ENCODE measurements around the gene FBXL15. TPM values are rescaled to one million over a fixed set of nuclear protein-coding genes. Genes with fewer than 3 reads are reported as not detected.

Gene FBXL15
- total and polyA plus RNA-seq, 9 of the 15 experiments (the other 6 are each of a cell fraction or from before 2014, with no cell fraction given) = 0.08 to 25.9 (median 3.5) TPM

DNA sequence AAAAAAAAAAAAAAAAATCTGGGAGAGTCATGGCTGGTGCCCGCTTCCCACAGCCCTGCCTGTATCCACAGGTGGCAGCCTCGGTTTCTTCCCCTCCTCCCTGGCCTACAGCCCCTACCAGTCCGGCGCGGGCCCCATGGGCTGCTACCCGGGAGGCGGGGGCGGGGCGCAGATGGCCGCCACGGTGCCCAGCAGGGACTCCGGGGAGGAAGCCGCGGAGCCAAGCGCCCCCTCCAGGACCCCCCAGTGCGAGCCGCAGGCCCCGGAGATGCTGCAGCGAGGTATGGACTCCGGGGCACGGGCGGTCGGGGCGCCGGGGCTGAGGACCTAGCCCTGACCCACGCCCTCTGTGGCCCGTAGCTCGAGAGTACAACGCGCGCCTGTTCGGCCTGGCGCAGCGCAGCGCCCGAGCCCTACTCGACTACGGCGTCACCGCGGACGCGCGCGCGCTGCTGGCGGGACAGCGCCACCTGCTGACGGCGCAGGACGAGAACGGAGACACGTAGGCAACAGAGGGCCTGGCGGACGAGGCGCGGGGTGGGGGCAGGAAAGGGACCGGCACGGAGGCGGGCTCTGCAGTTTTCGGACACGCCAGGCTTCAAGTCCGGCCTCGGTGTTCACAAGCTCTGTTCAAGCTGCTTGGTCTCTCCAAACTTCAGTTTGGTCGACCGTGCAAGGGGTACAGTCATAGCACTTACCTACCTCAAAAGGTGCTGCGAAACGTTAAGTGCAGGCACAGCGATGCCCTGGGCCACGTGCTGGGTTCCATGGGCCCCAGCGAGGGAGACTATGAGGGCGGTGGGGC lies 21.2 kb upstream of the FBXL15 start (continued):
- TF ChIP-seq HNRNPL (IDR thresholded peaks at IDR 0.05; ENCODE audit: low read depth, low read length) (peak; percentile 57; the same call in 1 of the 2 replicates), CREB1 (IDR thresholded peaks at IDR 0.05) (peak; percentile 89), CREB1 (CRISPR knock-in tag; IDR thresholded peaks at IDR 0.05) (peak; percentile 96), MTA3 (IDR thresholded peaks at IDR 0.05; ENCODE audit: borderline replicate concordance) (peak; percentile 75; the same call in 1 of the 2 replicates), ZNF143 (CRISPR knock-in tag; IDR thresholded peaks at IDR 0.05) (0 out of 2 replicates have a peak, but pooled peaks have one; percentile 14), ZBED1 (IDR thresholded peaks at IDR 0.05) (no peak), HMGN3 (IDR thresholded peaks at IDR 0.05; ENCODE audit: borderline replicate concordance, extremely low read depth, insufficient read length, low read depth, low read length) (peak; percentile 23), U2AF1 (optimal IDR thresholded peaks at IDR 0.05; ENCODE audit: low read depth, low read length) (peak; percentile 45), ZNF589 (CRISPR knock-in tag; IDR thresholded peaks at IDR 0.05; ENCODE audit: low read depth) (peak; percentile 21; the same call in 1 of the 2 replicates), ZFX (CRISPR knock-in tag; IDR thresholded peaks at IDR 0.05) (peak; percentile 88), KAT7 (CRISPR knock-in tag; IDR thresholded peaks at IDR 0.05; ENCODE audit: borderline replicate concordance) (peak; percentile 44; the same call in 1 of the 2 replicates), ERF (CRISPR knock-in tag; IDR thresholded peaks at IDR 0.05) (0 out of 2 replicates have a peak, but pooled peaks have one; percentile 64), NFIC (IDR thresholded peaks at IDR 0.05) (peak; percentile 40; the same call in 1 of the 2 replicates), SUPT5H (IDR thresholded peaks at IDR 0.05) (peak; percentile 42; the same call in 1 of the 2 replicates), NRF1 (conservative IDR thresholded peaks at IDR 0.05 in 1 of 2, IDR thresholded peaks at IDR 0.05 in 1 of 2) (peak; percentile 81 to 83), XRCC5 (IDR thresholded peaks at IDR 0.05; ENCODE audit: low read depth, low read length) (peak; percentile 68; the same call in 1 of the 2 replicates), ETV5 (CRISPR knock-in tag; IDR thresholded peaks at IDR 0.05; ENCODE audit: low read depth) (peak; percentile 72), GABPB1 (CRISPR knock-in tag; IDR thresholded peaks at IDR 0.05) (peak; percentile 80), POLR2G (IDR thresholded peaks at IDR 0.05; ENCODE audit: low read depth, low read length) (peak; percentile 73), EGR1 (conservative IDR thresholded peaks at IDR 0.05) (peak; percentile 76), TEAD1 (CRISPR knock-in tag; IDR thresholded peaks at IDR 0.05) (peak in 1 of 2 experiments; percentile 61; a peak in 1 of 4 replicates), KDM5B (IDR thresholded peaks at IDR 0.05; ENCODE audit: insufficient replicate concordance, low read depth, low read length) (peak; percentile 58), SMAD4 (CRISPR knock-in tag; conservative IDR thresholded peaks at IDR 0.05) (peak; percentile 55)
- TF ChIP-seq, protein P1, sequence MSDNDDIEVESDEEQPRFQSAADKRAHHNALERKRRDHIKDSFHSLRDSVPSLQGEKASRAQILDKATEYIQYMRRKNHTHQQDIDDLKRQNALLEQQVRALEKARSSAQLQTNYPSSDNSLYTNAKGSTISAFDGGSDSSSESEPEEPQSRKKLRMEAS (CRISPR knock-in tag; IDR thresholded peaks at IDR 0.05) = peak; percentile 90
- TF ChIP-seq, protein P2, sequence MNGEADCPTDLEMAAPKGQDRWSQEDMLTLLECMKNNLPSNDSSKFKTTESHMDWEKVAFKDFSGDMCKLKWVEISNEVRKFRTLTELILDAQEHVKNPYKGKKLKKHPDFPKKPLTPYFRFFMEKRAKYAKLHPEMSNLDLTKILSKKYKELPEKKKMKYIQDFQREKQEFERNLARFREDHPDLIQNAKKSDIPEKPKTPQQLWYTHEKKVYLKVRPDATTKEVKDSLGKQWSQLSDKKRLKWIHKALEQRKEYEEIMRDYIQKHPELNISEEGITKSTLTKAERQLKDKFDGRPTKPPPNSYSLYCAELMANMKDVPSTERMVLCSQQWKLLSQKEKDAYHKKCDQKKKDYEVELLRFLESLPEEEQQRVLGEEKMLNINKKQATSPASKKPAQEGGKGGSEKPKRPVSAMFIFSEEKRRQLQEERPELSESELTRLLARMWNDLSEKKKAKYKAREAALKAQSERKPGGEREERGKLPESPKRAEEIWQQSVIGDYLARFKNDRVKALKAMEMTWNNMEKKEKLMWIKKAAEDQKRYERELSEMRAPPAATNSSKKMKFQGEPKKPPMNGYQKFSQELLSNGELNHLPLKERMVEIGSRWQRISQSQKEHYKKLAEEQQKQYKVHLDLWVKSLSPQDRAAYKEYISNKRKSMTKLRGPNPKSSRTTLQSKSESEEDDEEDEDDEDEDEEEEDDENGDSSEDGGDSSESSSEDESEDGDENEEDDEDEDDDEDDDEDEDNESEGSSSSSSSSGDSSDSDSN (IDR thresholded peaks at IDR 0.05; ENCODE audit: borderline replicate concordance in 1 of 2, low read depth in 2 of 2, low read length in 2 of 2) = peak in 1 of 2 experiments; percentile 72; a peak in 1 of 4 replicates
